Measurements from ENCODE around the gene GABRD. TPM values are rescaled to one million over a fixed set of nuclear protein-coding genes. Genes with fewer than 3 reads are reported as not detected.

GABRD gene
- total RNA-seq, 4 donors from 2014 or later = 0.83 TPM; not detected in 3

DNA sequence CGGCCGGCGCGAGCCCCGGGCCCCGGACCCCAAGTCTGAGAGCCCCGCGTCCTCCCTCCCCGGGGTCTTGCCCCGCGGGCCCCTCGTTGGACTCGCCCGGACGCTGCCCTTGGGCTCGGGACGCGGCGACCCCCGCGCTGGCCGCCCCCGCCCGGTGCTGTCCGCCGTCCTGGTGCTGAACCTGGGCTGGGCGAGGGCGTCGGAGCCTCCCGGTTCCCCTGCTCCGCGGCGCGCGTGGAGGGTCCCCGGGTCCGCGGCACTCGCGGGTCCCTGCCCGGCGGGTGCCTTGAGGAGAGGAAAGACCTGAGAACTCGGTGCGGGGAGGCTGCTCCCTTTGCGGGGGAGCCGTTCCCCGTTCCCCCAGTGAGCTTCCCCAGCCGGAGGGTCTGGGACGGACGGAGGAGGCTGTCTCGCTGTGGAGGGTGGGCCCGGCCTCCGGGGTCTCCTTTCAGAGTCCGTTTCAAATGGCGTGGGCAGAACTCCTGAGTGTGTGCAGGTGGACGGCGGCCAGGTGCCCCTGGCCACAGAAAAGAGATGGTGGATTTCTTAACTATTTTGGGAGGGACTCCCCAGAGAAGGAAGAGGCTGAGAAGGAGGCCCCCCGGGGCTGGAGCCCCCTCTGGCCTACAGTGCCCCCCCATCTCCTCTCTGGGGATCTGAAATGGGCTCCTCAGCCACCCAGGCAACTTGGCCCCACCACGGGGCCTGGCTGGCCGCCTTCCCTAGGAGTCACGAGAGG lies 595 bp downstream of the GABRD start:
- Histone ChIP-seq H3K27ac (no peak overlapping the region), H3K9me3 (no peaks in the 10 kb centered on the region), H3K4me1 (peaks cover 0 to 5% of the 10 kb centered on the region in 2 donors), H3K36me3 (no peaks in the 10 kb centered on the region), H3K4me3 (no peak overlapping the region), H3K27me3 (peaks cover 8 to 33% of the 10 kb centered on the region in 2 donors)
- TF ChIP-seq, protein P1, sequence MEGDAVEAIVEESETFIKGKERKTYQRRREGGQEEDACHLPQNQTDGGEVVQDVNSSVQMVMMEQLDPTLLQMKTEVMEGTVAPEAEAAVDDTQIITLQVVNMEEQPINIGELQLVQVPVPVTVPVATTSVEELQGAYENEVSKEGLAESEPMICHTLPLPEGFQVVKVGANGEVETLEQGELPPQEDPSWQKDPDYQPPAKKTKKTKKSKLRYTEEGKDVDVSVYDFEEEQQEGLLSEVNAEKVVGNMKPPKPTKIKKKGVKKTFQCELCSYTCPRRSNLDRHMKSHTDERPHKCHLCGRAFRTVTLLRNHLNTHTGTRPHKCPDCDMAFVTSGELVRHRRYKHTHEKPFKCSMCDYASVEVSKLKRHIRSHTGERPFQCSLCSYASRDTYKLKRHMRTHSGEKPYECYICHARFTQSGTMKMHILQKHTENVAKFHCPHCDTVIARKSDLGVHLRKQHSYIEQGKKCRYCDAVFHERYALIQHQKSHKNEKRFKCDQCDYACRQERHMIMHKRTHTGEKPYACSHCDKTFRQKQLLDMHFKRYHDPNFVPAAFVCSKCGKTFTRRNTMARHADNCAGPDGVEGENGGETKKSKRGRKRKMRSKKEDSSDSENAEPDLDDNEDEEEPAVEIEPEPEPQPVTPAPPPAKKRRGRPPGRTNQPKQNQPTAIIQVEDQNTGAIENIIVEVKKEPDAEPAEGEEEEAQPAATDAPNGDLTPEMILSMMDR (IDR thresholded peaks at IDR 0.05) = no peak
- no peak for TF ChIP-seq POLR2A (IDR thresholded peaks at IDR 0.05)
- intact Hi-C loops (cut with DNase I; ENCODE audit: low total_unique reads) = no loop called here
- no peak for DNase-seq

DNA sequence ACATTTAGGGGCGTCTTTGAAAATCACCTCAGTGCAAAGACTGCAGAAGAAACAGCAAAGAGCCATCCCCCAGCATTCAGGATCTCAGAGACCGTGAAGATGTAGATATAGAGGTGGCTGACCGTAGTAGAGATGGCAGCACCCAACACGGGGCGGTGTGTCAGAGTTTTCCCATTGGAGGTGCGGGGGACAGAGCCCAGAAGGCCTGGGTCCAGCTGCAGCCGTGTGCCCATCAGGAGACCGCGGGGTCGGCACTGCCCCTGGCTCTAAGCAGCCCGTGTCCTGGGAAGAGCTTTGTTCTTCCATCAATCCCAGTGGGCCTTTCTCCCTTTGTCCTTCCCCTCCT lies 1.1 kb downstream of the GABRD start:
- TF ChIP-seq POLR2A (IDR thresholded peaks at IDR 0.05) = no peak
- TF ChIP-seq, protein P1 (IDR thresholded peaks at IDR 0.05) = no peak
- Histone ChIP-seq H3K27ac (no peak overlapping the region), H3K36me3 (no peaks in the 10 kb centered on the region), H3K27me3 (peaks cover 8 to 33% of the 10 kb centered on the region in 2 donors), H3K4me3 (no peak overlapping the region), H3K4me1 (peaks cover 0 to 5% of the 10 kb centered on the region in 2 donors), H3K9me3 (no peaks in the 10 kb centered on the region)
- intact Hi-C loops (cut with DNase I; ENCODE audit: low total_unique reads) = no loop called here
- DNase-seq = no peak

DNA sequence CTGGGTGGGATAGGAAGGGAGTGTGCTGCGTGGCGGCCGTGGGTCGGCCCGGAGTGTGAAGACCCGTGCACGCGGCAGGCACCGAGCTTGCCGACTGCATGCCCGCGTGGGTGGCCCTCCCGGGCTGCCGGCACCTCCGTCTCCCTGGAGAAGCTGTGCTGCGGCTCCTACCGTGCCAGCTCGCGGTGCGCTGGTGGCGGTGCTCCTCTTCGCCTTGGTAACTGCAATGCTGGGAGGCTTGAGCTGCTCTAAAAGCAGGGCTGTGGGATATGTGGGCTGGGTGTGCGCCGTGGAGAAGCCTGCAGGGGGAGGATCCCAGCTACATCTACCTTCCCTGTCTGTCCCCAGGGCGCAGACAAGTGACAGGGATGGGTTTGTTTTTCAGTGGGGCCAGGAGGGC lies 2.4 kb downstream of the GABRD start:
- peaks cover 8 to 33% of the 10 kb centered on the region in 2 donors for H3K27me3 ChIP-seq
- H3K9me3 ChIP-seq = no peaks in the 10 kb centered on the region
- DNase-seq = no peak
- no peak overlapping the region for H3K4me3 ChIP-seq
- TF ChIP-seq POLR2A (IDR thresholded peaks at IDR 0.05) = no peak
- TF ChIP-seq, protein P1 (IDR thresholded peaks at IDR 0.05) = no peak
- peaks cover 0 to 5% of the 10 kb centered on the region in 2 donors for H3K4me1 ChIP-seq
- no peaks in the 10 kb centered on the region for H3K36me3 ChIP-seq
- no peak overlapping the region for H3K27ac ChIP-seq
- intact Hi-C loops (cut with DNase I; ENCODE audit: low total_unique reads) = no loop called here

DNA sequence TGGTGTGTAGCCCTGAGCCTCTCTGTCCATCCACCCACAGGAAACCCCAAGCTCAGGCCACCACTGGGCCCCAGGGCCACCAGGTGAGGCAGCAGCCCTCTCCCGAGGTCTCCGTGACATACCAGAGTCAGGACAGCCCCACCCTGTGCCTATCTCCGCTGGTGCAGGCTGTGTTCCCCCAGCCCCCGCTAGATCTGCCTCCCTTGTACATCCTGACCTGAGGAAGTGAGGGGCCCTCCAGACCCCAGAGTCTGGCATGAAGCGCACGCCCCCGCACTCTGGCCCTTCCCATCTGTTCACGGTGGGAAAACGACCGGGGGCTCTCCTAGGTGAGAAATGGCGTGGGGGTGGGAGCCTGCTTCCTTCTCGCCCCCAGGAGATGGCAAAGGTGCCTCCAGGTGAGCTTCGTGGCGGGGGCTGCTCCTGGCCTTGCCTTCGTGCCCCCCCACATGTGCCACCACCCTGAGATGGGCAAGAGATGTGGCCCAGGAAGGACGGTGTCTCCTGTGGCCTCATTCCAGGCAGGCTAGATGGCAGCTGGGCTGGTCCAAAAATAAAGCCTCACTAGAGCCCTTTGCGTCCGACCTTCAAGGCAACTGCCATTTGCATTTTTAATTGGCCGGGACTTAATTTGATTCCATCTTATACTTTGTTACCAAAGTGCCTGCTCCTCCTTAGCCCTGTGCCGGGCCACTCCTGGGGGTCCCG lies 3.1 kb downstream of the GABRD start:
- intact Hi-C loops (cut with DNase I; ENCODE audit: low total_unique reads) = no loop called here
- H3K36me3 ChIP-seq = no peaks in the 10 kb centered on the region
- TF ChIP-seq, protein P1 (IDR thresholded peaks at IDR 0.05) = no peak
- TF ChIP-seq POLR2A (IDR thresholded peaks at IDR 0.05) = no peak
- no peak for DNase-seq
- no peak overlapping the region for H3K4me3 ChIP-seq
- no peak overlapping the region for H3K27ac ChIP-seq
- peaks cover 0 to 5% of the 10 kb centered on the region in 2 donors for H3K4me1 ChIP-seq
- H3K27me3 ChIP-seq = peaks cover 8 to 33% of the 10 kb centered on the region in 2 donors
- H3K9me3 ChIP-seq = no peaks in the 10 kb centered on the region

DNA sequence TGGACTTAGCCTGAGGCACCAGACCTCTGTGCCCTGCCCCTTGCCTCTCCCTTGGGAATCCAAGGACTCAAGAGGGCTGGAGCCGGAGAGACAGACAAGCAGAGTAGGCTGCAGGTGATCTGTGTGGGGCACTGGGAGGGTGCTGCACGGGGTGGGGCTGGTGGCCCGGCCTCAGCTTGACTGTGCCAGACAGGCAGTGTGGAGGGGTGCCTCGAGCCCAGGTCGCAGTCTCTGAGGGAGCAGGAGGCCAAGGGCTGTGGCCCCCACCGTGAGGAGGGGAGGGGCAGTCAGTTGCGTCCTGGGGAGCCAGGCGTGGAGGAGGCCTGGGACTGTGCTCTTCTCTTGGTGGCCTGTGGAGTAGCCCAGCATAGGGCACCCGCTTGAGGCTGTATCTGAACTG lies 4.0 kb downstream of the GABRD start:
- no peak overlapping the region for H3K4me3 ChIP-seq
- no peak overlapping the region for H3K27ac ChIP-seq
- peaks cover 0 to 5% of the 10 kb centered on the region in 2 donors for H3K4me1 ChIP-seq
- intact Hi-C loops (cut with DNase I; ENCODE audit: low total_unique reads) = no loop called here
- no peaks in the 10 kb centered on the region for H3K36me3 ChIP-seq
- peaks cover 8 to 33% of the 10 kb centered on the region in 2 donors for H3K27me3 ChIP-seq
- H3K9me3 ChIP-seq = no peaks in the 10 kb centered on the region
- TF ChIP-seq, protein P1 (IDR thresholded peaks at IDR 0.05) = no peak
- no peak for TF ChIP-seq POLR2A (IDR thresholded peaks at IDR 0.05)
- DNase-seq = no peak
